Measurements from ENCODE around the gene S100A7.
"Not testable (repeated sequence)": the region's sequence is repeated elsewhere in the genome, so short reads cannot be mapped to it uniquely, and the experiment has no call there.

DNA sequence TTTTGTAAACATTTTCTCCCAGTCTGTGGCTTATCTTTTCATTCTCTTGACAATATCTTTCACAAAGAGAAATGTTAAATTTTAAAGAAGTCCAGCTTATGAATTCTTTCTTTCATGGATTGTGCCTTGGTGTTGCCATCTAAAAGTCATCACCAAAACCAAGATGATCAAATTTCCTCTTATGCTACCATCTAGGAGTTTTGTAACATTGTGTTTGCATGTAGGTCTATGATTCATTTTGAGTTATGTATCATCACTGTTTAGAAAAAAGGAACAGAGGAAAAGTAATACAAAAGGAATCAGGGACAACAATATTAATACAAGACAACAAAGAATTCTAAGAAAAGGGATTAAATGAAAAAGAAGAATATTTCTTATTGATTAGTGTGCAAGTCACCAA is 2.3 kb upstream of the S100A7 start:
- not testable (repeated sequence) for TF ChIP-seq SP1 (IDR thresholded peaks at IDR 0.05); ELF4 (IDR thresholded peaks at IDR 0.05); ARNT (IDR thresholded peaks at IDR 0.05); FOXM1 (IDR thresholded peaks at IDR 0.05; ENCODE audit: borderline replicate concordance); CTBP1 (IDR thresholded peaks at IDR 0.05; ENCODE audit: borderline replicate concordance); SUZ12 (IDR thresholded peaks at IDR 0.05); FOXA1 (IDR thresholded peaks at IDR 0.05); HDGF (IDR thresholded peaks at IDR 0.05; ENCODE audit: borderline replicate concordance); BHLHE40 (IDR thresholded peaks at IDR 0.05; ENCODE audit: borderline replicate concordance); LEF1 (IDR thresholded peaks at IDR 0.05; ENCODE audit: borderline replicate concordance); TARDBP (IDR thresholded peaks at IDR 0.05)
- TF ChIP-seq, protein P1, sequence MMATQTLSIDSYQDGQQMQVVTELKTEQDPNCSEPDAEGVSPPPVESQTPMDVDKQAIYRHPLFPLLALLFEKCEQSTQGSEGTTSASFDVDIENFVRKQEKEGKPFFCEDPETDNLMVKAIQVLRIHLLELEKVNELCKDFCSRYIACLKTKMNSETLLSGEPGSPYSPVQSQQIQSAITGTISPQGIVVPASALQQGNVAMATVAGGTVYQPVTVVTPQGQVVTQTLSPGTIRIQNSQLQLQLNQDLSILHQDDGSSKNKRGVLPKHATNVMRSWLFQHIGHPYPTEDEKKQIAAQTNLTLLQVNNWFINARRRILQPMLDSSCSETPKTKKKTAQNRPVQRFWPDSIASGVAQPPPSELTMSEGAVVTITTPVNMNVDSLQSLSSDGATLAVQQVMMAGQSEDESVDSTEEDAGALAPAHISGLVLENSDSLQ (IDR thresholded peaks at IDR 0.05), result not testable (repeated sequence)

Measured in HEK293T (cell line).